Smooth muscle cell (in vitro differentiated cells): ENCODE results near the gene GPC3. TPM values are rescaled to one million over a fixed set of nuclear protein-coding genes. Genes with fewer than 3 reads are reported as not detected.

ENCODE experiments used
- DNase-seq: peaks from one replicate; lab custom pipeline; 2025; ENCODE audit not compliant: unreplicated experiment; lab: John Stamatoyannopoulos, UW
- H2AFZ ChIP-seq: fragments of 200-600 bp; sonication (generic); 2 replicates; pipeline ENCODE4 v1.6.0; 2016; ENCODE audit warnings: antibody characterized with exemption, low read depth, mild to moderate bottlenecking
- H3F3A ChIP-seq: fragments of 200-600 bp; sonication (generic); 2 replicates; pipeline ENCODE4 v1.6.0; 2017; ENCODE audit warnings: antibody characterized with exemption, low read depth
- H3K27ac ChIP-seq: fragments of 200-600 bp; sonication (generic); 2 replicates; pipeline ENCODE4 v1.5.1; 2016; ENCODE audit warnings: low read depth, mild to moderate bottlenecking
- H3K27me3 ChIP-seq: fragments of 200-600 bp; sonication (generic); 2 replicates; pipeline ENCODE4 v1.6.1; 2016; ENCODE audit warnings: low read depth, mild to moderate bottlenecking
- H3K36me3 ChIP-seq: fragments of 200-600 bp; sonication (generic); 2 replicates; pipeline ENCODE4 v1.5.1; 2016; ENCODE audit warnings: low read depth
- H3K4me1 ChIP-seq: fragments of 200-600 bp; sonication (generic); 2 replicates; pipeline ENCODE4 v1.5.1; 2016; ENCODE audit warnings: low read depth
- H3K4me2 ChIP-seq: fragments of 200-600 bp; sonication (generic); 2 replicates; pipeline ENCODE4 v1.6.0; 2016; ENCODE audit warnings: mild to moderate bottlenecking
- H3K4me3 ChIP-seq: fragments of 200-600 bp; sonication (generic); 2 replicates; pipeline ENCODE4 v1.5.1; 2016; ENCODE audit warnings: mild to moderate bottlenecking
- H3K79me2 ChIP-seq: fragments of 200-600 bp; sonication (generic); 2 replicates; pipeline ENCODE4 v1.6.0; 2016; ENCODE audit warnings: low read depth, mild to moderate bottlenecking
- H3K9ac ChIP-seq: fragments of 200-600 bp; sonication (generic); 2 replicates; pipeline ENCODE4 v1.6.0; 2016; ENCODE audit warnings: low read depth
- H3K9me3 ChIP-seq: fragments of 200-600 bp; sonication (generic); replicated peaks from 2 replicates; pipeline ENCODE4 v1.5.1; 2016; ENCODE audit warnings: low read depth
- H4K20me1 ChIP-seq: fragments of 200-600 bp; sonication (generic); 2 replicates; pipeline ENCODE4 v1.6.0; 2016; ENCODE audit warnings: low read depth
- CTCF ChIP-seq: fragments of 200-600 bp; sonication (generic); IDR thresholded peaks from 2 replicates; pipeline ENCODE4 v1.5.1; 2017; ENCODE audit warnings: borderline replicate concordance, mild to moderate bottlenecking, antibody characterized with exemption; ENCODE audit not compliant: insufficient read depth, poor library complexity, severe bottlenecking
- WGBS: methylation state at CpG from one replicate; pipeline ENCODE4 v1.1.7; 2016; ENCODE audit warnings: low lambda C conversion rate; 5-methylcytosine and 5-hydroxymethylcytosine counted together
- polyA plus RNA-seq: library from polyadenylated mRNA; unstranded; fragments of >200 nt; fragmentation: Nextera tagmentation; extraction: Ambion mirVana; gene quantifications from 2 replicates; pipeline ENCODE4 v1.2.1, GENCODE V29; 2016
- total RNA-seq: library from RNA; depleted of rRNA; stranded (reverse); fragments of >200 nt; gene quantifications from 2 replicates; pipeline ENCODE4 v1.2.3, GENCODE V29; 2014

Gene GPC3
- total and polyA plus RNA-seq, 2 experiments from 2014 or later, result 120 to 191 TPM

- Histone ChIP-seq H3K4me1 (peaks cover 5% of the 10 kb centered on the region), H3K9ac (no peak overlapping the region), H3K27me3 (no peaks in the 10 kb centered on the region), H2AFZ (no peak overlapping the region), H3K27ac (no peak overlapping the region), H3K4me2 (no peak overlapping the region), H4K20me1 (no peaks in the 10 kb centered on the region), H3K36me3 (no peaks in the 10 kb centered on the region), H3K9me3 (no peaks in the 10 kb centered on the region), H3F3A (no peaks in the 10 kb centered on the region), H3K4me3 (no peak overlapping the region), H3K79me2 (no peaks in the 10 kb centered on the region)
- no peak for DNase-seq
- no peak for TF ChIP-seq CTCF
- 76% methylated on average over 5 of the region's 5 CpGs for WGBS
These were observed 167.4 kb downstream of the GPC3 start for GRCh38 chrX:133818019-133818418.

GRCh38 chrX:133815496-133815895 lies 169.9 kb downstream of the GPC3 start:
- no peak overlapping the region for H3K4me2 ChIP-seq
- H4K20me1 ChIP-seq, result no peaks in the 10 kb centered on the region
- no peaks in the 10 kb centered on the region for H3K79me2 ChIP-seq
- TF ChIP-seq CTCF, result no peak
- no peak overlapping the region for H3K9ac ChIP-seq
- H3F3A ChIP-seq, result no peaks in the 10 kb centered on the region
- H2AFZ ChIP-seq, result no peak overlapping the region
- peaks cover 5% of the 10 kb centered on the region for H3K4me1 ChIP-seq
- DNase-seq, result no peak
- no peaks in the 10 kb centered on the region for H3K9me3 ChIP-seq
- no peaks in the 10 kb centered on the region for H3K27me3 ChIP-seq
- no peak overlapping the region for H3K27ac ChIP-seq
- WGBS, result 50% methylated on average over 1 of the region's 1 CpG
- no peak overlapping the region for H3K4me3 ChIP-seq
- H3K36me3 ChIP-seq, result no peaks in the 10 kb centered on the region

GRCh38 chrX:133813971-133814370 lies 171.4 kb downstream of the GPC3 start:
- no peaks in the 10 kb centered on the region for H4K20me1 ChIP-seq
- no peaks in the 10 kb centered on the region for H3K79me2 ChIP-seq
- H3K4me1 ChIP-seq, result peaks cover 5% of the 10 kb centered on the region
- no peaks in the 10 kb centered on the region for H3K36me3 ChIP-seq
- no peak for DNase-seq
- H3K4me2 ChIP-seq, result peak overlapping the region; percentile 17
- H3K27ac ChIP-seq, result peak overlapping the region; percentile 44
- no peaks in the 10 kb centered on the region for H3F3A ChIP-seq
- no peak overlapping the region for H3K9ac ChIP-seq
- 58% methylated on average over 6 of the region's 6 CpGs for WGBS
- no peaks in the 10 kb centered on the region for H3K9me3 ChIP-seq
- no peak for TF ChIP-seq CTCF
- no peak overlapping the region for H3K4me3 ChIP-seq
- no peak overlapping the region for H2AFZ ChIP-seq
- no peaks in the 10 kb centered on the region for H3K27me3 ChIP-seq

GRCh38 chrX:133812402-133812801 lies 173.0 kb downstream of the GPC3 start:
- no peaks in the 10 kb centered on the region for H3K9me3 ChIP-seq
- peak overlapping the region; percentile 21 for H3K27ac ChIP-seq
- H3F3A ChIP-seq, result no peaks in the 10 kb centered on the region
- H3K4me2 ChIP-seq, result no peak overlapping the region
- 27% methylated on average over 3 of the region's 3 CpGs for WGBS
- H3K4me3 ChIP-seq, result no peak overlapping the region
- no peak overlapping the region for H3K9ac ChIP-seq
- H3K79me2 ChIP-seq, result no peaks in the 10 kb centered on the region
- no peaks in the 10 kb centered on the region for H3K27me3 ChIP-seq
- DNase-seq, result no peak
- peaks cover 5% of the 10 kb centered on the region for H3K4me1 ChIP-seq
- no peaks in the 10 kb centered on the region for H4K20me1 ChIP-seq
- no peaks in the 10 kb centered on the region for H3K36me3 ChIP-seq
- no peak overlapping the region for H2AFZ ChIP-seq
- no peak for TF ChIP-seq CTCF
